ENCODE data around the gene PLCG1.

The PLCG1 gene

GRCh38 chr20:41166201-41167117 lies 29.1 kb downstream of the PLCG1 start:
- DNase-seq (ENCODE audit: low spot score) (no peak), FAIRE-seq (no peak)

GRCh38 chr20:41167118-41167470 lies 29.8 kb downstream of the PLCG1 start:
- FAIRE-seq (no peak), DNase-seq (ENCODE audit: low spot score) (no peak)

GRCh38 chr20:41167481-41168253 lies 30.3 kb downstream of the PLCG1 start:
- DNase-seq (ENCODE audit: low spot score), result no peak
- no peak for FAIRE-seq

- FAIRE-seq (no peak), DNase-seq (ENCODE audit: low spot score) (no peak)
Observed at GRCh38 chr20:41168281-41169161, 31.2 kb downstream of the PLCG1 start.

DNA sequence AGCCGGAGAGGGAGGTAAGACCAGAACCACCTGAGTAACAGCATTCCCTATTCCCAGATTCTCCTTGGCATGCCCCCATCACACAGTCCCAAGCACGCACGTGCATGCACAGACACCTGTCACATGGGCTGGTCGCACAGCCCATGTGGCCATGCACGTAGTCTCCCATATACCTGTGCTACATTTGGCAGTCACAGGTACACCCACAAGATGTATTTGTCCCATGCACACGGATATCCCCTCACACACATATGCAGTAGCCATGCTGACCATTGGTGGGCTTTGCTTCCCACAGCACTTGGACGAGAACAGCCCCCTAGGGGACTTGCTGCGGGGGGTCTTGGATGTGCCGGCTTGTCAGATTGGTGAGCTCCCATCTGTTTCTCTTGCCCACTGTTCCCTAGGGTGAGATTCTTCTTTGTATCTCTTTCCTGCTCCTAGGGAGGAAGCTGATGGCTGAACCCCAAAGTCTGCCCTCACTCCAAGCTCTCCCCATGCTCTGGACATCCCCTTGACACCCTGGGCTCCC lies 31.9 kb downstream of the PLCG1 start:
- no peak for FAIRE-seq
- no peak for DNase-seq (ENCODE audit: low spot score)

- FAIRE-seq, result no peak
- DNase-seq (ENCODE audit: low spot score), result no peak
Observed at GRCh38 chr20:41169791-41170351, 32.5 kb downstream of the PLCG1 start.

- DNase-seq (ENCODE audit: low spot score), result no peak
- no peak for FAIRE-seq
Observed at GRCh38 chr20:41170386-41171105, 33.2 kb downstream of the PLCG1 start.

DNA sequence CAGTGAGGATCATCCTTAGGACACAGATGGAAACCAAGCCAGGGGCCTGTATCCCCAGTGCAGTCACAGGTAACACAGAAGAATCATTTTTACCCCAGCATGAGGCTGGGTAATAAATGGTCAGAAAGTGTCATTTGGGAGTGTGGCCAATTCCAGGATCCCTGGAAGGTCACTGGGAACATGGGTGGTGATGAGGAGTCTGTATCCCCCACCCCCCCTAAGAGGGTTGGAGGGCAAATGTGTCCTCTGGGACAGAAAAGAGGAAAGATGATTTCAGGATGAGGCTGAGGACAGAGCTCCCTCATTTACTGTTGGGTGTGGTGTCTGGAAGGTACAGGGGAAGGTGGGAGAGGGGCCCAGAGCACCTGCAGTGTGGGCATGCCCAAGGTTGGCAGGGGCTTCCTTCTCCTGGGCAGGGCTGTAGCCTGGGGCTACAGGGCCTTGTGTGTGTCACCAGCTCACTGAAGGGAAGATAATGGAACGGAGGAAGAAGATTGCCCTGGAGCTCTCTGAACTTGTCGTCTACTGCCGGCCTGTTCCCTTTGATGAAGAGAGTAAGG lies 34.5 kb downstream of the PLCG1 start:
- FAIRE-seq (no peak), DNase-seq (ENCODE audit: low spot score) (no peak)

GRCh38 chr20:41172296-41173140 lies 35.2 kb downstream of the PLCG1 start:
- no peak for DNase-seq (ENCODE audit: low spot score)
- no peak for FAIRE-seq

GRCh38 chr20:41173161-41173721 lies 35.9 kb downstream of the PLCG1 start:
- no peak for FAIRE-seq
- DNase-seq (ENCODE audit: low spot score), result peak; percentile 77

- no peak for FAIRE-seq
- DNase-seq (ENCODE audit: low spot score), result no peak
Observed at GRCh38 chr20:41173791-41174341, 36.5 kb downstream of the PLCG1 start.

- FAIRE-seq (no peak), DNase-seq (ENCODE audit: low spot score) (no peak)
Observed at GRCh38 chr20:41174373-41174772, 37.0 kb downstream of the PLCG1 start.

GRCh38 chr20:41174782-41175181 lies 37.4 kb downstream of the PLCG1 start:
- FAIRE-seq (no peak), DNase-seq (ENCODE audit: low spot score) (no peak)

GRCh38 chr20:41175201-41175651 lies 37.9 kb downstream of the PLCG1 start:
- DNase-seq (ENCODE audit: low spot score), result no peak
- no peak for FAIRE-seq

GRCh38 chr20:41175727-41176330 lies 38.5 kb downstream of the PLCG1 start:
- FAIRE-seq (no peak), DNase-seq (ENCODE audit: low spot score) (no peak)

DNA sequence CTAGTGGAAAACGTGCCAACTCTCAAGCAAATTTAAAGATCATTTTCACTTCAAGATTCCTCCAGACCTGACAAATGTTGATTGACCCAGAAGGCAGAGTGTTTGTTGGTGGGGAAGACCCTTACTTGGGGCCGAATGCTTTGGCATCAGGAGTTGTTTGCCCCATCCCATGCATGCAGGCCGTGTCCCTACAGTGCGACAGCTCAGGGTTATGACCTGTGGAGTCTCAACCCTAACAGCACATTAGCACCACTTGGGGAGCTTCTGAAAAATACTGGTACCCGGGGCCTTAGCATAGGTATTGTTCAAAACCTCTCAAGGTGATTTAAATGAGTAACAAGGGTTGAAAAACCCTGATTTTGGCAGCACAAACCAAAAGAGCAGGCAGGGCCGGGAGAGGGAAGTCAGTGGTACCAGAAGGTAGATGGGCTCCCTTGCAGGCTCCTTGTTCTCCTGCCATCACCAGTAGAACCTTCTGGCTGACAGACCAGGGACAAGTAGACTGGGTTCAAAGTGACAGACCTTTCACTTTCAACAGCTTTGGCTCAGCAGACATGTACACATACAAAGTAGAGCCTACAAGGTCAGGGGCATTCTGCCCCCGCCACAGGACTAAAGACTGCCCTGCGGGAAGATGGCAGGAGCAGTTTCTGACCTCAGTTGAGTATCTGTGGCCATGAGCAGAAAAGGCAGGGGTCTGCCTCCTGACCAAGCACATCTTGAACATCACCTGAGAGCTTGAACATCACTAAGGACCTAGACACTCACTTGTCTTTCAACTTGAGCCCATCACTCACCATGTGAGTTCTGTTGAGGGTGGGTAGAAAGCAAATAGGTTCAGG lies 39.6 kb downstream of the PLCG1 start:
- FAIRE-seq, result no peak
- DNase-seq (ENCODE audit: low spot score), result no peak

GRCh38 chr20:41177636-41178035 lies 40.3 kb downstream of the PLCG1 start:
- FAIRE-seq, result no peak
- peak; percentile 90 for DNase-seq (ENCODE audit: low spot score)
